ENCODE measurements around the gene HTRA2.

The HTRA2 gene

GRCh38 chr2:74501335-74502071 is 28.2 kb upstream of the HTRA2 start:
- DNase-seq: no peak

GRCh38 chr2:74502147-74502719 is 27.5 kb upstream of the HTRA2 start:
- DNase-seq: no peak

GRCh38 chr2:74502720-74503505 is 26.8 kb upstream of the HTRA2 start:
- DNase-seq: peak; percentile 6

- no peak for DNase-seq
Observed at GRCh38 chr2:74503506-74504475, 25.9 kb upstream of the HTRA2 start.

- DNase-seq: no peak
Observed at GRCh38 chr2:74504591-74504990, 25.1 kb upstream of the HTRA2 start.

- DNase-seq: no peak
Observed at GRCh38 chr2:74505448-74506246, 24.1 kb upstream of the HTRA2 start.

GRCh38 chr2:74507145-74507925 is 22.4 kb upstream of the HTRA2 start, which contains the start of gene PCGF1:
TSS of gene PCGF1 (minus strand) at chr2:74507695. CDS start at chr2:74507668, 27 bp downstream.
- DNase-seq: peak; percentile 94

- DNase-seq: peak; percentile 26
Observed at GRCh38 chr2:74507926-74508520, 21.7 kb upstream of the HTRA2 start.

- no peak for DNase-seq
Observed at GRCh38 chr2:74510272-74510671, 19.5 kb upstream of the HTRA2 start.

- no peak for DNase-seq
Observed at GRCh38 chr2:74511104-74511989, 18.4 kb upstream of the HTRA2 start.

GRCh38 chr2:74512744-74513604 is 16.8 kb upstream of the HTRA2 start:
- DNase-seq: no peak

- DNase-seq: no peak
Observed at GRCh38 chr2:74513605-74514367, 15.9 kb upstream of the HTRA2 start.

GRCh38 chr2:74514368-74515270 is 15.1 kb upstream of the HTRA2 start, which contains the start of gene TLX2:
TSS of gene TLX2 (plus strand) at chr2:74514450. CDS start at chr2:74514807, 357 bp downstream.
- no peak for DNase-seq

GRCh38 chr2:74515271-74515980 is 14.3 kb upstream of the HTRA2 start:
- DNase-seq: no peak

- DNase-seq: peak; percentile 58
Observed at GRCh38 chr2:74515981-74516633, 13.6 kb upstream of the HTRA2 start.

All from effector CD8-positive, alpha-beta T cell (primary cell).